Measurements from ENCODE around the gene C1QA.

DNA sequence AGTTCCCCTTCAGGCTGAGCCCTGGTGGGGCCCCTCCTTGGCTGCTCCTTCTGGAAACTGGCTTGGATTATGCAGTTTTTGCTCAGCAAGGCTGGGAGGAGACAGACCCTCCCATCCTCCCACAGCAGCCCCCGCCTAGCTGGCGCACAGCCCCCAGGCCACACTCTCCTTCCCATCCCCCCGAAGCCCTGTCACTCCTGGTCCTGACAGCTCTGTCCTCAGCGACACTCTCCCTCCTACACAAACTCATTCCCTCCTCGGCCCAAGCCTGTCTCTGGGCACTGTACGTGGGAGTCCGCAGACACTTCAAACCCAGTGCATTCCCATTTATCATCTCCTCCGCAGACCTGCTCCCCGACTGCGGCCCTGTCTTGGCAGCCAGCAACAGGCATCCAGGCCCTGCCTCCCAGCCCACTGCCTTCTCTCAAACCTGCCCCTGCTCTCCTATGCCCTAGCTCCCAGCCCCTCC lies 49.2 kb downstream of the C1QA start:
- TF ChIP-seq CTCF (IDR thresholded peaks at IDR 0.05) (no peak), USF1 (CRISPR knock-in tag; IDR thresholded peaks at IDR 0.05) (no peak), ETV6 (CRISPR knock-in tag; IDR thresholded peaks at IDR 0.05) (no peak)
- TF ChIP-seq, protein P1, sequence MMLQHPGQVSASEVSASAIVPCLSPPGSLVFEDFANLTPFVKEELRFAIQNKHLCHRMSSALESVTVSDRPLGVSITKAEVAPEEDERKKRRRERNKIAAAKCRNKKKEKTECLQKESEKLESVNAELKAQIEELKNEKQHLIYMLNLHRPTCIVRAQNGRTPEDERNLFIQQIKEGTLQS (CRISPR knock-in tag; conservative IDR thresholded peaks at IDR 0.05), result no peak

Data from WTC11 (cell line).